Hematopoietic multipotent progenitor cell treated with erythropoietin and hydrocortisone succinate and interleukin-3 and kit ligand, for 17 days (in vitro differentiated cells): Measurements from ENCODE around the gene AGK.
A peak's percentile ranks its signal among the peaks of the same experiment; 100 is the strongest.

Experiments
- DNase-seq: peaks from one replicate; pipeline ENCODE4 v3.0.0-alpha.2; 2015; ENCODE audit warnings: low spot score

The AGK gene

GRCh38 chr7:141648276-141649114, 97.3 kb downstream of the AGK start:
- no peak for DNase-seq

GRCh38 chr7:141649137-141649864, 98.1 kb downstream of the AGK start:
- DNase-seq, result no peak

- peak; percentile 47 for DNase-seq
Measured at GRCh38 chr7:141649865-141650634, 98.8 kb downstream of the AGK start.

- no peak for DNase-seq
Measured at GRCh38 chr7:141651417-141651816, 100.2 kb downstream of the AGK start.

- no peak for DNase-seq
Measured at GRCh38 chr7:141652691-141653090, 101.5 kb downstream of the AGK start.

GRCh38 chr7:141654551-141654950, 103.3 kb downstream of the AGK start:
- peak; percentile 31 for DNase-seq

GRCh38 chr7:141659501-141659900, 108.3 kb downstream of the AGK start:
- DNase-seq, result no peak

- peak; percentile 17 for DNase-seq
Measured at GRCh38 chr7:141660259-141660658, 109.0 kb downstream of the AGK start.

- DNase-seq, result peak; percentile 43
Measured at GRCh38 chr7:141663081-141663849, 112.1 kb downstream of the AGK start.

GRCh38 chr7:141664450-141664849, 113.2 kb downstream of the AGK start:
- no peak for DNase-seq

GRCh38 chr7:141665208-141666035, 114.2 kb downstream of the AGK start:
- no peak for DNase-seq

GRCh38 chr7:141666071-141666470, 114.9 kb downstream of the AGK start:
- DNase-seq, result no peak

- no peak for DNase-seq
Measured at GRCh38 chr7:141668853-141669252, 117.6 kb downstream of the AGK start.

GRCh38 chr7:141671705-141672496, 120.7 kb downstream of the AGK start:
- DNase-seq, result no peak

- DNase-seq, result no peak
Measured at GRCh38 chr7:141673346-141673745, 122.1 kb downstream of the AGK start.

GRCh38 chr7:141674171-141674671, 123.0 kb downstream of the AGK start:
- DNase-seq, result no peak

- DNase-seq, result no peak
Measured at GRCh38 chr7:141674702-141675101, 123.5 kb downstream of the AGK start.

GRCh38 chr7:141675436-141676215, 124.4 kb downstream of the AGK start:
- DNase-seq, result no peak

GRCh38 chr7:141676618-141677017, 125.4 kb downstream of the AGK start:
- DNase-seq, result no peak
